Measurements from ENCODE around the gene NUP214. TPM values are rescaled to one million over a fixed set of nuclear protein-coding genes. Genes with fewer than 3 reads are reported as not detected.

The NUP214 gene
- total and polyA plus RNA-seq, 2 of the 8 experiments (the other 6 are each of a cell fraction or from before 2014, with no cell fraction given): 28.6 to 50.2 TPM

DNA sequence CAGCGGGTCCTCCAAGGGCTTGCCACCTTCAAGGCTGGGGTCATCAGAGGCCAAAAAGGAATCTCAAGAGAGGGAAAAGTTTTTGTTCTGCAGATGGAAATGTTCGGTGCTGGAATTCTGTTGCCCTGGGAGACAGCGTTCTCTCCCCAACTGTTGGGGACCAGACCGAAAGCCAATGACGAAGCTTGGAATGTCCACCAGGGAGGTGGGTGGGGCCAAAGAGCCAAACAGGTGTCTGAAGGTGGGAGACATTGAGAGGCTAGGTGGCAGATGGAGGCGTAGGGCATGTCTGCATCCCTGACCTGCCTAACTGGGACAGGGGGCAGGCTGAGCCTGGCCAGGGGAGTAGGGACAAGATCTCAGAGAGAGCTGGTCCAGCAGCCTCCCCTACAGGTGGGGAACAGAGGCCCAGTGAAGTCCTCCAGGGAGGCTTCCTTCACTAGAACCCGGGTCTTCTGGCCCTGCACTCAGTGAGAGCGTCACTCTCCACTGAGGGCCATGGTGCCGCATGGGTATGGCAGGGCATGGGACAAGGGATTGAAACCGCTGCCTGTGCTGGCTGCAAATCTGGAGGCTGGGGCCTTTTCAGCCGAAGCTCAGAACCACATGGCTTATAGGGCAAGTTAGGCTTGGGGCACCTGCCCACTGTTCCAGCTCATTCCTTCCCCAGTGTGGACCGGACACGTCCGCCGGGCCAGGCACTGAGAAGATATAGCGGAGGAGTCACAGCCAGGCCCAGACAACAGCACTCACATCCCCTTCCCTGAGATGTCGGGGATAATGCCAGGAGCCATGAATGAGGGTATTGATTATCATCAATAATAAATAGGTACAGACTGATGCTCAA, 156.0 kb downstream of the NUP214 start (continued):
- TF ChIP-seq, protein P1, sequence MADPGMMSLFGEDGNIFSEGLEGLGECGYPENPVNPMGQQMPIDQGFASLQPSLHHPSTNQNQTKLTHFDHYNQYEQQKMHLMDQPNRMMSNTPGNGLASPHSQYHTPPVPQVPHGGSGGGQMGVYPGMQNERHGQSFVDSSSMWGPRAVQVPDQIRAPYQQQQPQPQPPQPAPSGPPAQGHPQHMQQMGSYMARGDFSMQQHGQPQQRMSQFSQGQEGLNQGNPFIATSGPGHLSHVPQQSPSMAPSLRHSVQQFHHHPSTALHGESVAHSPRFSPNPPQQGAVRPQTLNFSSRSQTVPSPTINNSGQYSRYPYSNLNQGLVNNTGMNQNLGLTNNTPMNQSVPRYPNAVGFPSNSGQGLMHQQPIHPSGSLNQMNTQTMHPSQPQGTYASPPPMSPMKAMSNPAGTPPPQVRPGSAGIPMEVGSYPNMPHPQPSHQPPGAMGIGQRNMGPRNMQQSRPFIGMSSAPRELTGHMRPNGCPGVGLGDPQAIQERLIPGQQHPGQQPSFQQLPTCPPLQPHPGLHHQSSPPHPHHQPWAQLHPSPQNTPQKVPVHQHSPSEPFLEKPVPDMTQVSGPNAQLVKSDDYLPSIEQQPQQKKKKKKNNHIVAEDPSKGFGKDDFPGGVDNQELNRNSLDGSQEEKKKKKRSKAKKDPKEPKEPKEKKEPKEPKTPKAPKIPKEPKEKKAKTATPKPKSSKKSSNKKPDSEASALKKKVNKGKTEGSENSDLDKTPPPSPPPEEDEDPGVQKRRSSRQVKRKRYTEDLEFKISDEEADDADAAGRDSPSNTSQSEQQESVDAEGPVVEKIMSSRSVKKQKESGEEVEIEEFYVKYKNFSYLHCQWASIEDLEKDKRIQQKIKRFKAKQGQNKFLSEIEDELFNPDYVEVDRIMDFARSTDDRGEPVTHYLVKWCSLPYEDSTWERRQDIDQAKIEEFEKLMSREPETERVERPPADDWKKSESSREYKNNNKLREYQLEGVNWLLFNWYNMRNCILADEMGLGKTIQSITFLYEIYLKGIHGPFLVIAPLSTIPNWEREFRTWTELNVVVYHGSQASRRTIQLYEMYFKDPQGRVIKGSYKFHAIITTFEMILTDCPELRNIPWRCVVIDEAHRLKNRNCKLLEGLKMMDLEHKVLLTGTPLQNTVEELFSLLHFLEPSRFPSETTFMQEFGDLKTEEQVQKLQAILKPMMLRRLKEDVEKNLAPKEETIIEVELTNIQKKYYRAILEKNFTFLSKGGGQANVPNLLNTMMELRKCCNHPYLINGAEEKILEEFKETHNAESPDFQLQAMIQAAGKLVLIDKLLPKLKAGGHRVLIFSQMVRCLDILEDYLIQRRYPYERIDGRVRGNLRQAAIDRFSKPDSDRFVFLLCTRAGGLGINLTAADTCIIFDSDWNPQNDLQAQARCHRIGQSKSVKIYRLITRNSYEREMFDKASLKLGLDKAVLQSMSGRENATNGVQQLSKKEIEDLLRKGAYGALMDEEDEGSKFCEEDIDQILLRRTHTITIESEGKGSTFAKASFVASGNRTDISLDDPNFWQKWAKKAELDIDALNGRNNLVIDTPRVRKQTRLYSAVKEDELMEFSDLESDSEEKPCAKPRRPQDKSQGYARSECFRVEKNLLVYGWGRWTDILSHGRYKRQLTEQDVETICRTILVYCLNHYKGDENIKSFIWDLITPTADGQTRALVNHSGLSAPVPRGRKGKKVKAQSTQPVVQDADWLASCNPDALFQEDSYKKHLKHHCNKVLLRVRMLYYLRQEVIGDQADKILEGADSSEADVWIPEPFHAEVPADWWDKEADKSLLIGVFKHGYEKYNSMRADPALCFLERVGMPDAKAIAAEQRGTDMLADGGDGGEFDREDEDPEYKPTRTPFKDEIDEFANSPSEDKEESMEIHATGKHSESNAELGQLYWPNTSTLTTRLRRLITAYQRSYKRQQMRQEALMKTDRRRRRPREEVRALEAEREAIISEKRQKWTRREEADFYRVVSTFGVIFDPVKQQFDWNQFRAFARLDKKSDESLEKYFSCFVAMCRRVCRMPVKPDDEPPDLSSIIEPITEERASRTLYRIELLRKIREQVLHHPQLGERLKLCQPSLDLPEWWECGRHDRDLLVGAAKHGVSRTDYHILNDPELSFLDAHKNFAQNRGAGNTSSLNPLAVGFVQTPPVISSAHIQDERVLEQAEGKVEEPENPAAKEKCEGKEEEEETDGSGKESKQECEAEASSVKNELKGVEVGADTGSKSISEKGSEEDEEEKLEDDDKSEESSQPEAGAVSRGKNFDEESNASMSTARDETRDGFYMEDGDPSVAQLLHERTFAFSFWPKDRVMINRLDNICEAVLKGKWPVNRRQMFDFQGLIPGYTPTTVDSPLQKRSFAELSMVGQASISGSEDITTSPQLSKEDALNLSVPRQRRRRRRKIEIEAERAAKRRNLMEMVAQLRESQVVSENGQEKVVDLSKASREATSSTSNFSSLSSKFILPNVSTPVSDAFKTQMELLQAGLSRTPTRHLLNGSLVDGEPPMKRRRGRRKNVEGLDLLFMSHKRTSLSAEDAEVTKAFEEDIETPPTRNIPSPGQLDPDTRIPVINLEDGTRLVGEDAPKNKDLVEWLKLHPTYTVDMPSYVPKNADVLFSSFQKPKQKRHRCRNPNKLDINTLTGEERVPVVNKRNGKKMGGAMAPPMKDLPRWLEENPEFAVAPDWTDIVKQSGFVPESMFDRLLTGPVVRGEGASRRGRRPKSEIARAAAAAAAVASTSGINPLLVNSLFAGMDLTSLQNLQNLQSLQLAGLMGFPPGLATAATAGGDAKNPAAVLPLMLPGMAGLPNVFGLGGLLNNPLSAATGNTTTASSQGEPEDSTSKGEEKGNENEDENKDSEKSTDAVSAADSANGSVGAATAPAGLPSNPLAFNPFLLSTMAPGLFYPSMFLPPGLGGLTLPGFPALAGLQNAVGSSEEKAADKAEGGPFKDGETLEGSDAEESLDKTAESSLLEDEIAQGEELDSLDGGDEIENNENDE (IDR thresholded peaks at IDR 0.05; ENCODE audit: insufficient replicate concordance, low read length): no peak
- TF ChIP-seq GTF2F1 (IDR thresholded peaks at IDR 0.05; ENCODE audit: borderline replicate concordance, low read depth, low read length) (no peak), TAF7 (optimal IDR thresholded peaks at IDR 0.05; ENCODE audit: borderline replicate concordance, low read depth, low read length) (no peak), SIRT6 (IDR thresholded peaks at IDR 0.05; ENCODE audit: low read length) (no peak), RNF2 (IDR thresholded peaks at IDR 0.05; ENCODE audit: borderline replicate concordance, low read depth, low read length, missing control alignments, poor library complexity, severe bottlenecking) (no peak), HDAC2 (IDR thresholded peaks at IDR 0.05; ENCODE audit: borderline replicate concordance in 1 of 2, low read depth in 2 of 2, low read length in 2 of 2) (no peak), BRCA1 (IDR thresholded peaks at IDR 0.05; ENCODE audit: low read depth, low read length) (no peak)
- TF ChIP-seq, protein P2, sequence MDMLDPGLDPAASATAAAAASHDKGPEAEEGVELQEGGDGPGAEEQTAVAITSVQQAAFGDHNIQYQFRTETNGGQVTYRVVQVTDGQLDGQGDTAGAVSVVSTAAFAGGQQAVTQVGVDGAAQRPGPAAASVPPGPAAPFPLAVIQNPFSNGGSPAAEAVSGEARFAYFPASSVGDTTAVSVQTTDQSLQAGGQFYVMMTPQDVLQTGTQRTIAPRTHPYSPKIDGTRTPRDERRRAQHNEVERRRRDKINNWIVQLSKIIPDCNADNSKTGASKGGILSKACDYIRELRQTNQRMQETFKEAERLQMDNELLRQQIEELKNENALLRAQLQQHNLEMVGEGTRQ (IDR thresholded peaks at IDR 0.05; ENCODE audit: low read length): no peak

All from H1 (cell line).